GM19455 (cell line): Measurements from ENCODE around the gene OSBPL3.

Experiments
- ATAC-seq: cut with Tn5 transposase; IDR thresholded peaks from one replicate; pipeline ENCODE4 v1.9.1; 2021; ENCODE audit not compliant: unreplicated experiment

Gene OSBPL3

DNA sequence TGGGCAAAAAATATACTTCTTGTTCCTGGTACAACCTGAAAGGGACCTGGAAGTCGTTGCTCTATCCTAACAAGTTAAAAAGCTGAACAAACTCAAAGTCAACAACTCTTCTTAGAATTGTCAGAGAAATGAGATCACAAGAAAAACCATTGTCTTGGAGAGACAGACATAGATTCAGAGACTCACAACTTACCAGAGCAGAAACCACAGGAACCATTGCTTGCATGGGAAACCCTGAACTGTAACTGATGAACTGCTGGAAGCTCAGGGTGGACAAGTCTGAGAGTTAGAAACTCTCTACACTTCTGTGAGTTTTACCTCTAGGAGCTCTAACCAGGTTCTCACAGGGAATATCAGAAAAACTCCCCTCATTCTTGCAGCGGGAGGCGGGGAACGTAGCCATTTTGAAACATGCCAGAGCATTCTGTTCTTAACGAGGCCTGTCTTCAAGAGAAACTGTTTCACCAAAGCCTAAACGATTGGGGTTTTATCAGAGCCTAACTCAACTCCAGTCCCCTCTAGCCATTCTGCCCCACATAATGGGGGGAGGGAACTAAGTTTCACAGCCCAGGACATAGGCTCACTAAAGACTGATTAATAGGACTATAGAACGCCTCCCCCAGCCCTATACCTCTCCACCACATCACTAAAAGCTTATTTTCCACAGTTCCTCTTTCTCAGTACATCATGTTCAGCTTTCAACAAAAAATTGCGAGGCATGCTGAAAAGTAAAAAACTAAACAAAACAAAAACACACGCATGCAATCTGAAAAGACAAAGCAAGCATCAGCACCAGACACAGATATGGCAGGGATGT lies 210.8 kb downstream of the OSBPL3 start:
- ATAC-seq, result no peak

DNA sequence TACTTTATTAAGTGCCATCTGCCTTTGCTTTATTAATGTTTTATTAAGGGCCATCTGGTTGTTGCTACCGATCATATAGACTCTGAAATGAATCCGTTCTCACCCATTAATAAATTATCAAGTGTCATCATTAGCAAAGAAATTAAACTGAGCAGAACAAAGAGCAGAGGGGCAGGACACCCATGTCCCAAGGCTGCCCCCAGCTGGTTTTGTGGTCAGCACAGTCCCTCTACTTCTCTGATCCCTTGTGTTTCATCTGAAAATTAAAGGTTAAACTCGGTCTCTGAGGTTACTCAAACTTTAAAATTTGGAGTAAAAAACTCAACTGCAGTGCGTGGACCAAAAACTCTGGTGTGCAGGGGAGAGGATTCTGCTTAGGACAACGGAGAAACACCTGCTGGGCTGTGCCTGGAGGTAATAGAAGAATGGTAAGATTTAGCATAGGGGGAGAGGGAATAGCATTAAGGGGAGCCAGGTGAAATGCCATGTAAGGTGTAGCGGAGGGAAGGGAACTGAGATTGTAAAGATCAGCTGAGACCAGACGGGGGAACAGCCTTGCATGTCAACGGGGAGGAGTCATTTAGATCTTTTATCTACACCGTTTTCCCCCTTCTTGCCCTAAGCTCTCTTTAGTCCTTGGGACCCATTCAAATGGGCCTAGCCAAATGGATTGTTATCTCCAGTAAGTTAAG lies 212.0 kb downstream of the OSBPL3 start:
- no peak for ATAC-seq

GRCh38 chr7:24764972-24765744 lies 214.8 kb downstream of the OSBPL3 start:
- ATAC-seq, result no peak

DNA sequence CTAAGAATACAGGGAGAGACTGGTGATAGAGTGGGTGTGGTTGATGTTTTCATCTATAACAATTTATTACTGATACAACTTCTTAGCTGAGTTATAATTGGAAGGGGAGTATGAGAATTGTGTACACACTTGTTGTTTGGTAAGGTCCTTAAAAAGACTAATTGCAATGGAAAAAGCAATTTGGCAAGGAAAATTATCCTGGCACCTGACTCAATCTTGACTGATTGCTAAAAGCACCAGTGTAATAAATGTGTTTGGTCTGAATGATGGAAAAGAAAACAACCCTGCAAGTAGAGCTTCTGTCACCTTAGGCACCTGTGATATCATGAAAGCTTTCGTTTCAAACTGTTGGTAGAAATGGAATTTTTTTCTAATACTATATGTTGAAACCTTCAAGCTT lies 216.0 kb downstream of the OSBPL3 start:
- no peak for ATAC-seq

GRCh38 chr7:24763303-24763901 lies 216.6 kb downstream of the OSBPL3 start:
- ATAC-seq, result no peak

- ATAC-seq, result no peak
Measured at GRCh38 chr7:24762771-24763170, 217.2 kb downstream of the OSBPL3 start.

GRCh38 chr7:24760968-24761367 lies 219.0 kb downstream of the OSBPL3 start:
- no peak for ATAC-seq

- peak; percentile 64 for ATAC-seq
Measured at GRCh38 chr7:24757353-24758275, 222.4 kb downstream of the OSBPL3 start, which contains the start of gene GSDME. GSDME (minus strand) TSS chr7:24757464; CDS start chr7:24749774, 7,690 bp downstream.

GRCh38 chr7:24756545-24757352 lies 223.2 kb downstream of the OSBPL3 start:
- peak; percentile 11 for ATAC-seq

GRCh38 chr7:24755541-24756407 lies 224.2 kb downstream of the OSBPL3 start:
- peak; percentile 60 for ATAC-seq

DNA sequence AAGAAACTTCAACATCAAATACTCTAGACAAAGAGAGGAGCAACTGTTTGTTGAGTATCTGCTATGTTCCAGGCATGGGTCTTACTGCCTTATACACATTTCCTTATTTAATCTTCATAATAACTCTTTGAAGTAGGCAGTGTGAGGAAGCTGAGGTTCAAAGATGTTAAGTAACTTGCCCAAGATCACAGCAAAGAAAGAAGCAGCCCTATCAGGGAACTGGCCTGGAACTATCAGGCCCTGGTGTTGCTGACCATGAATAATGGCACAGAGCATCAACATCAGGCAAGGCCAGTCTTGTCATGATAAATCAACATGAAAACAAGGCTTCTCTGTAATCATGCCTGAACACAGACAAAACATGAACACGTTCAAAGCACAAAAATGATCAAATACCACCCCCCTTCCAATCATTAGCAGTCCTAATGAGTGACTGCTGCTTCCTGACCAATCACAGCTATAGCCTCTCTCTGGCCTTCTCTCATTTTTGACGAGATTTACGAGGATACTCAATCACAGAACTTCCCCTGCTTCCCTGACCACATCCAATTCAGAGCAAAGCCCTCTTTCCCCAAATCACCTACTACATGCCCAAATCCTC lies 225.0 kb downstream of the OSBPL3 start:
- ATAC-seq, result no peak

DNA sequence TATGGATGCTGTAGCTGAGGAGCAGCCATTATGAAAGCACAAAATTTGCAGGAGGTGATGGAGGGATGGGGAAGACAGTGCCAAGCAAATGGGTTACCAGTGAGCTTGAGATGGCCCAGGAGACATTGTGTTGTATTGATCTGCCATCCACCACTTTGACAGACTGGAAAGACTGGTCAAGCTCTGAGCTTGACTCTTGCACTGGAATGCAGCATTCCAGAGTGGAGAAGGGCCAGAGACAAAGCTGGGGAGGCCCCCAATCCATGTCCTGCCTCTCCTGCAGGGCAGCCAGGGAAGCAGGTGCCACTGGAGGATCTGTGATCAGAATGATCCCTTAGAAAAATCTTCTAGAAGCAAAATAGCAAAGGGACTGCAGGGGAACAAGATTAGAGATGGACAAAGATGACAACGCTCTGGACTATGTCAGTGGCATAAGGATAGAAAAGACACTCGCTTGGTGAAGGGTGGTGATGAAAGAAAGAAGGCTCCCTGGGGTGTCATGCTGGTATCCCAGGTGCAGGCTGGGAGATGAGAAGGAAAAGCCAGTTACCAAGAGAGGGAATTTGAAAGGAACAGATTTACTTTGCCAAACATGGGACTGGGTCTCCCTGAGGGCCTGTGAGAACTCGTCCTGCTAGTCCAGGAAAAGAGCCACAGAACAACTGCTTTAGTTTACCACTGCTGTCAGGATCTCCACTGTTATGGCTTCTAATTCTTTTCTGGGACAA lies 227.7 kb downstream of the OSBPL3 start:
- no peak for ATAC-seq

DNA sequence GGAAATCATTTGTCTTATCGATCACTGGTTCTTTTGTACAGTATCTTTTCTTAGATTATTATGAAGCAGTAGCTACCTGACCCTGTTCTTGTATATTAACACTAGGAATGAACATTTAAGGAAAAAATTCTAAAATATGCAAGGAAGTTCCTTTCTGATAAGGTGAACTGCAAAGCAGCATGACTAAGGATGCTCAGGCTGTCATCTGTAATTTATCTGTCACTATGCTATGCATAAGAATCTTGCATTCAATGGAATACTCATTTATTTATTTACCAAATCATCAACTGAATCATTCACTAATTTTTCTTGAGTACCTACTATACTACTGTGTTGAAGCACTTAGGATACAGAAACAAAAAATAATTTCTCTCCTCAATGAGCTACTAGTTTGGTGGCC lies 228.5 kb downstream of the OSBPL3 start:
- no peak for ATAC-seq

DNA sequence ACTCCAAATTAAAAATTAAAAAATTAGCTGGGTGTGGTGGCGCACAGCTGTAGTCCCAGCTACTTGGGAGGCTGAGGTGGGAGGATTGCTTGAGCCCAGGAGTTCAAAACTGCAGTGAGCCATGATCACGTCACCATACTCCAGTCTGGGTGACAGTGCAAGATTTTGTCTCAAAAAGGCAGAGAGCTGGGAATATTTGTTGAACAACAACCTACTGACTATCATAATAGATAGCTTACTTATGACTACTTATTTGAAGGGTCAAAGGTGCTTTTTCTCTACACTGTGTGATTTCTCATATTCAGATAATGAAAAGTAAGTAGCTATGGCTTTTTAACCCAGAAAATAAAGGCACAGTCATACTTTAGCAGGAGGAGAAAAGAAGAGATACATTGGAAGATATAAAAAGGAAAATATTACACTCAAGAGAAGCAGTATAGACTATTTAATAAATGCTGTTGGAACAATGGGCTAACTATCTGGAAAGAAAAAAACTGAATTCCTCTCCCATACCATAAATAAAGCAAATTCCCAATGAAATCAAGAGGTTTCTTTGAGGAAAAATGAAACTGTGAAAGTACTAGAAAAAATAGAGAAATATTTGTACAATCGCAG lies 229.4 kb downstream of the OSBPL3 start:
- no peak for ATAC-seq

DNA sequence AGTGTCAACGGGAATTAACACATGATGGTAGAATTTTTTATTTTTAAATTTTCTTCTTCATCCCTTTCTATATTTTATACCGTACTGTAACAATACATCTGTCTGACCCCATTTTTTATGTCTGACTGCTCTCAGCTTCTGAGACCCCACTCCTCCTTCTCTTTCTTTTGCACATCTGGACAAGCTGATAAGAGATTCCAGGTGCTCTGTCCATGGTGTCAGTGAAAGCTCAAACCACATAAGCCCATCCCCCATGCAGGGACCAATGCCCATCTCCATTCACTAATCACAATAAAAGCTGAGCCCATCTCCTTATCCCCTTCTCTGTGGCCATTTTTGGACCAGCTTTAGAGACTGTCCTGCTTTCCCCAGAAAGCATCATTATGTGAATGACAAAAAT lies 231.5 kb downstream of the OSBPL3 start:
- ATAC-seq, result no peak
